IMR-90 (cell line): ENCODE data around the gene KRT76. TPM values are rescaled to one million over a fixed set of nuclear protein-coding genes. Genes with fewer than 3 reads are reported as not detected.

ENCODE experiments used
- ATAC-seq: fragments of 200-7000 bp; cut with Tn5 transposase; 2 replicates; pipeline ENCODE4 v1.9.1; 2020; ENCODE audit warnings: low read depth, mild to moderate bottlenecking, moderate library complexity
- BruUV-seq: library from RNA; stranded (reverse); fragments of 400-500 nt; replicated peaks from 2 replicates; lab custom pipeline; 2021; lab: Mats Ljungman, UMichigan
- CTCF ChIA-PET: fragments of 300-600 bp; formaldehyde crosslinking; extraction: SDS; loops from one replicate; lab custom pipeline; 2021; ENCODE audit warnings: antibody characterized with exemption; lab: Yijun Ruan, JAX
- POLR2A ChIA-PET: fragments of 300-600 bp; sonication (Branson Sonifier 250); formaldehyde crosslinking; loops from one replicate; lab custom pipeline; 2022; ENCODE audit warnings: antibody characterized with exemption; ENCODE audit not compliant: unreplicated experiment; lab: Charles Lee
- DNase-seq: peaks from one replicate; pipeline ENCODE4 v3.0.0; 2013
- H2AFZ ChIP-seq: replicated peaks from 2 replicates; pipeline ENCODE3; 2013; ENCODE audit warnings: low read length, mild to moderate bottlenecking; ENCODE audit not compliant: poor library complexity
- H2AK5ac ChIP-seq: 2 replicates; pipeline ENCODE4 v1.6.1; 2013; ENCODE audit warnings: low read depth, low read length, inconsistent platforms
- H2AK9ac ChIP-seq: replicated peaks from 2 replicates; pipeline ENCODE3; 2013; ENCODE audit warnings: mild to moderate bottlenecking, low read depth, low read length, moderate library complexity; ENCODE audit not compliant: poor library complexity
- H2BK120ac ChIP-seq: 2 replicates; pipeline ENCODE4 v1.6.1; 2013; ENCODE audit warnings: low read depth, low read length, inconsistent platforms
- H2BK15ac ChIP-seq: 3 replicates; pipeline ENCODE4 v1.6.1; 2013; ENCODE audit warnings: low read depth, low read length, inconsistent platforms
- H2BK20ac ChIP-seq: 2 replicates; pipeline ENCODE4 v1.6.1; 2013; ENCODE audit warnings: low read depth, mild to moderate bottlenecking, inconsistent platforms, low read length, moderate library complexity
- H2BK5ac ChIP-seq: 2 replicates; pipeline ENCODE4 v1.6.1; 2013; ENCODE audit warnings: mild to moderate bottlenecking, low read depth, low read length, inconsistent platforms; ENCODE audit not compliant: poor library complexity, severe bottlenecking
- H3K14ac ChIP-seq: replicated peaks from 2 replicates; pipeline ENCODE4 v1.6.1; 2013; ENCODE audit warnings: low read depth, low read length, inconsistent platforms
- H3K18ac ChIP-seq: 2 replicates; pipeline ENCODE4 v1.6.1; 2013; ENCODE audit warnings: low read depth, low read length, control low read depth
- H3K23ac ChIP-seq: 2 replicates; pipeline ENCODE4 v1.6.1; 2013; ENCODE audit warnings: low read depth, low read length, inconsistent platforms
- H3K27ac ChIP-seq: 2 replicates; pipeline ENCODE4 v1.5.1; 2013; ENCODE audit warnings: mild to moderate bottlenecking, control low read depth, low read length; ENCODE audit not compliant: insufficient read depth
- H3K27me3 ChIP-seq: 2 replicates; pipeline ENCODE4 v1.6.1; 2013; ENCODE audit warnings: low read length; ENCODE audit not compliant: control insufficient read depth, insufficient read depth
- H3K36me3 ChIP-seq: 2 replicates; pipeline ENCODE4 v1.6.1; 2013; ENCODE audit warnings: low read length, mixed read lengths; ENCODE audit not compliant: control insufficient read depth, insufficient read depth
- H3K4ac ChIP-seq: 2 replicates; pipeline ENCODE4 v1.6.1; 2013; ENCODE audit warnings: low read depth, low read length, inconsistent platforms
- H3K4me1 ChIP-seq: 2 replicates; pipeline ENCODE4 v1.6.1; 2013; ENCODE audit warnings: low read length, mixed read lengths; ENCODE audit not compliant: control insufficient read depth, insufficient read depth
- H3K4me2 ChIP-seq: 2 replicates; pipeline ENCODE4 v1.6.1; 2013; ENCODE audit warnings: low read depth, mild to moderate bottlenecking, control low read depth, low read length, moderate library complexity
- H3K4me3 ChIP-seq: 2 replicates; pipeline ENCODE4 v1.5.1; 2013; ENCODE audit warnings: low read depth, mild to moderate bottlenecking, control low read depth, low read length, moderate library complexity; ENCODE audit not compliant: insufficient read depth
- H3K56ac ChIP-seq: 2 replicates; pipeline ENCODE4 v1.6.1; 2013; ENCODE audit warnings: low read length, inconsistent platforms; ENCODE audit not compliant: insufficient read depth; ENCODE audit errors: extremely low read depth
- H3K79me1 ChIP-seq, 2 experiments: 2 replicates each; pipeline ENCODE4 v1.6.1; 2013; ENCODE audit warnings: low read length in 2 of 2, inconsistent platforms in 1 of 2, low read depth in 1 of 2
- H3K9ac ChIP-seq: 2 replicates; pipeline ENCODE4 v1.6.1; 2013; ENCODE audit warnings: low read depth, low read length, control low read depth
- H3K9me1 ChIP-seq: 2 replicates; pipeline ENCODE4 v1.6.1; 2013; ENCODE audit warnings: low read length, inconsistent platforms; ENCODE audit not compliant: insufficient read depth
- H3K9me3 ChIP-seq: 2 replicates; pipeline ENCODE4 v1.6.1; 2013; ENCODE audit warnings: low read length; ENCODE audit not compliant: control insufficient read depth, insufficient read depth
- H4K20me1 ChIP-seq: 2 replicates; pipeline ENCODE4 v1.6.1; 2013; ENCODE audit warnings: low read length, inconsistent platforms; ENCODE audit not compliant: insufficient read depth
- H4K5ac ChIP-seq: 2 replicates; pipeline ENCODE4 v1.6.1; 2013; ENCODE audit warnings: mild to moderate bottlenecking, low read depth, low read length, control low read depth
- H4K8ac ChIP-seq, 2 experiments: 2 replicates each; pipeline ENCODE4 v1.6.1; 2013; ENCODE audit warnings: low read depth in 2 of 2, low read length in 2 of 2, control low read depth in 1 of 2, inconsistent platforms in 1 of 2
- H4K91ac ChIP-seq: 2 replicates; pipeline ENCODE4 v1.6.1; 2013; ENCODE audit warnings: low read depth, low read length, inconsistent platforms; ENCODE audit not compliant: insufficient read depth
- BHLHE40 ChIP-seq: fragments of 150-350 bp; IDR thresholded peaks from 2 replicates; pipeline ENCODE4 v1.6.1; 2016; ENCODE audit warnings: mild to moderate bottlenecking, low read depth, low read length
- CEBPB ChIP-seq: IDR thresholded peaks from 2 replicates; pipeline ENCODE4 v1.6.1; 2012; ENCODE audit warnings: low read depth, low read length, improper control_type of control experiment
- CHD1 ChIP-seq: IDR thresholded peaks from 2 replicates; pipeline ENCODE4 v1.6.1; 2012; ENCODE audit warnings: low read depth, low read length, improper control_type of control experiment
- CTCF ChIP-seq: conservative IDR thresholded peaks from 2 replicates; pipeline ENCODE4 v1.5.1; 2012; ENCODE audit warnings: mild to moderate bottlenecking, low read depth, low read length, improper control_type of control experiment
- FOS ChIP-seq: fragments of 150-350 bp; IDR thresholded peaks from 2 replicates; pipeline ENCODE4 v1.6.1; 2016; ENCODE audit warnings: low read depth, low read length
- MAFK ChIP-seq: IDR thresholded peaks from 2 replicates; pipeline ENCODE4 v1.6.1; 2012; ENCODE audit warnings: low read depth, low read length, improper control_type of control experiment
- MAZ ChIP-seq: IDR thresholded peaks from 2 replicates; pipeline ENCODE4 v1.6.1; 2012; ENCODE audit warnings: low read depth, mild to moderate bottlenecking, low read length, improper control_type of control experiment, moderate library complexity, borderline replicate concordance
- NFE2L2 ChIP-seq: fragments of 150-350 bp; IDR thresholded peaks from 2 replicates; pipeline ENCODE4 v1.6.1; 2016; ENCODE audit warnings: low read depth, mild to moderate bottlenecking, low read length
- POLR2A ChIP-seq: IDR thresholded peaks from 2 replicates; pipeline ENCODE4 v1.6.1; 2012; ENCODE audit warnings: mild to moderate bottlenecking, low read depth, low read length
- RAD21 ChIP-seq: IDR thresholded peaks from 2 replicates; pipeline ENCODE4 v1.6.1; 2012; ENCODE audit warnings: low read length, improper control_type of control experiment
- RCOR1 ChIP-seq: IDR thresholded peaks from 2 replicates; pipeline ENCODE4 v1.6.1; 2012; ENCODE audit warnings: mild to moderate bottlenecking, low read length, improper control_type of control experiment; ENCODE audit not compliant: insufficient replicate concordance
- RFX5 ChIP-seq: IDR thresholded peaks from 2 replicates; pipeline ENCODE4 v1.8.0; 2012; ENCODE audit warnings: low read depth, mild to moderate bottlenecking, low read length, moderate library complexity
- SMC3 ChIP-seq: fragments of 150-350 bp; IDR thresholded peaks from 2 replicates; pipeline ENCODE4 v1.6.1; 2016; ENCODE audit warnings: low read depth, mild to moderate bottlenecking, antibody characterized with exemption, low read length, moderate library complexity
- WGBS, 2 experiments: methylation state at CpG; one replicate each; pipeline versions ENCODE4 v1.1.5 to v1.1.7; 2013; ENCODE audit warnings: missing lambda C conversion rate in 2 of 2; ENCODE audit not compliant: insufficient read length in 1 of 2; ENCODE audit errors: extremely low coverage in 2 of 2; 5-methylcytosine and 5-hydroxymethylcytosine counted together
- dilution Hi-C: fragments of 300-500 bp; cut with HindIII; formaldehyde crosslinking; loops from one replicate; pipeline ENCODE4 v1.14.3; 2018; ENCODE audit warnings: low sequenced_read_pairs; ENCODE audit not compliant: unreplicated experiment
- in situ Hi-C: fragments of 300-500 bp; cut with MboI; formaldehyde crosslinking; loops from 3 replicates; pipeline ENCODE4 v1.14.3; 2019; ENCODE audit warnings: low sequenced_read_pairs, inconsistent platforms, mixed read lengths
- intact Hi-C: fragments of 100-400 bp; cut with micrococcal nuclease; formaldehyde crosslinking; loops from 2 replicates; pipeline ENCODE4 v1.10.0; 2022
- polyA plus RNA-seq, 3 experiments: library from polyadenylated mRNA; depleted of rRNA; stranded (reverse); fragments of >200 nt; gene quantifications; 2 replicates each; pipeline ENCODE4 v1.2.3, GENCODE V29; 2012; ENCODE audit warnings: low replicate concordance in 1 of 3
- total RNA-seq: library from RNA; depleted of rRNA; stranded (reverse); fragments of >200 nt; gene quantifications from 2 replicates; pipeline ENCODE4 v1.2.3, GENCODE V29; 2012
- TF ChIP-seq, protein P1 (sequence below): fragments of 150-350 bp; IDR thresholded peaks from 2 replicates; pipeline ENCODE4 v1.6.1; 2017; ENCODE audit warnings: mild to moderate bottlenecking, antibody characterized with exemption, low read length, low read depth
- TF ChIP-seq, protein P2 (sequence below): fragments of 150-350 bp; IDR thresholded peaks from 2 replicates; pipeline ENCODE4 v1.6.1; 2016; ENCODE audit warnings: low read depth, mild to moderate bottlenecking, low read length, moderate library complexity, borderline replicate concordance

Gene KRT76
- total and polyA plus RNA-seq, 2 of the 4 experiments (the other 2 are of a cell fraction): not detected

DNA sequence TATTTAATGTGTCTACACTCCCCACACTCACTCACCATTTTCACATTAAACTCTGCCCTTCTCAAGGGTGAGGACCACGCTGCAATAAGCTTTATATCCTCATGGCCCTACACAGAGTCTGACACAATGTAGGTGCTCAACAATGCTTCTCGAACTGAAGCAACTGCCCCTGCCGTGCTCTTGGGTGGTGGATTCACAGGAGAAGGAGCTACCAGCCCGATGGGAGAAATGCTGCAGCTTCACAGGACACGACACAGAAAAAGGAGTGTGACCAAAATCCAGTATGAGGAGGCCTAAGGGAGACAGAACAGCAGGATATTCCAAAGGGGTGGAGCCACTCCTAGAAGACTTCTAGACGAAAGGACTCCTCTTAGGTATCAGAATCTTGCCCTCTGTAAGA lies 25.3 kb upstream of the KRT76 start:
- H4K5ac ChIP-seq: no peak overlapping the region
- dilution Hi-C loops: no loop called here
- H3K4ac ChIP-seq: no peak overlapping the region
- no peak overlapping the region for H2AK9ac ChIP-seq
- H2BK20ac ChIP-seq: no peak overlapping the region
- H3K14ac ChIP-seq: no peak overlapping the region
- in situ Hi-C loops: no loop called here
- ATAC-seq: no peak
- intact Hi-C loops: no loop called here
- H2BK15ac ChIP-seq: no peak overlapping the region
- no peak overlapping the region for H4K91ac ChIP-seq
- no peak for DNase-seq
- H3K9me1 ChIP-seq: peaks cover 3% of the 10 kb centered on the region; the same call in 1 of the 2 replicates
- H3K79me1 ChIP-seq: no peaks in the 10 kb centered on the region
- no peak overlapping the region for H3K4me2 ChIP-seq
- no peak for TF ChIP-seq CTCF
- TF ChIP-seq MAFK: no peak
- TF ChIP-seq MAZ: no peak
- TF ChIP-seq POLR2A: no peak
- no peak for TF ChIP-seq RAD21
- TF ChIP-seq RCOR1: no peak
- TF ChIP-seq CHD1: no peak
- TF ChIP-seq, protein P1, sequence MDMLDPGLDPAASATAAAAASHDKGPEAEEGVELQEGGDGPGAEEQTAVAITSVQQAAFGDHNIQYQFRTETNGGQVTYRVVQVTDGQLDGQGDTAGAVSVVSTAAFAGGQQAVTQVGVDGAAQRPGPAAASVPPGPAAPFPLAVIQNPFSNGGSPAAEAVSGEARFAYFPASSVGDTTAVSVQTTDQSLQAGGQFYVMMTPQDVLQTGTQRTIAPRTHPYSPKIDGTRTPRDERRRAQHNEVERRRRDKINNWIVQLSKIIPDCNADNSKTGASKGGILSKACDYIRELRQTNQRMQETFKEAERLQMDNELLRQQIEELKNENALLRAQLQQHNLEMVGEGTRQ: no peak
- TF ChIP-seq BHLHE40: no peak
- TF ChIP-seq FOS: no peak
- TF ChIP-seq, protein P2, sequence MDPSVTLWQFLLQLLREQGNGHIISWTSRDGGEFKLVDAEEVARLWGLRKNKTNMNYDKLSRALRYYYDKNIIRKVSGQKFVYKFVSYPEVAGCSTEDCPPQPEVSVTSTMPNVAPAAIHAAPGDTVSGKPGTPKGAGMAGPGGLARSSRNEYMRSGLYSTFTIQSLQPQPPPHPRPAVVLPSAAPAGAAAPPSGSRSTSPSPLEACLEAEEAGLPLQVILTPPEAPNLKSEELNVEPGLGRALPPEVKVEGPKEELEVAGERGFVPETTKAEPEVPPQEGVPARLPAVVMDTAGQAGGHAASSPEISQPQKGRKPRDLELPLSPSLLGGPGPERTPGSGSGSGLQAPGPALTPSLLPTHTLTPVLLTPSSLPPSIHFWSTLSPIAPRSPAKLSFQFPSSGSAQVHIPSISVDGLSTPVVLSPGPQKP: no peak
- no peak for TF ChIP-seq NFE2L2
- no peak for TF ChIP-seq CEBPB
- TF ChIP-seq RFX5: no peak
- TF ChIP-seq SMC3: no peak
- H3K27ac ChIP-seq: no peak overlapping the region
- no peaks in the 10 kb centered on the region for H3K9me3 ChIP-seq
- no peak overlapping the region for H3K23ac ChIP-seq
- no peak overlapping the region for H3K56ac ChIP-seq
- ChIA-PET POLR2A (no interaction called here), CTCF (no interaction called here)
- no peak overlapping the region for H2AFZ ChIP-seq
- H3K27me3 ChIP-seq: peaks cover 21% of the 10 kb centered on the region
- H3K4me1 ChIP-seq: no peaks in the 10 kb centered on the region
- no peak overlapping the region for H4K8ac ChIP-seq
- H2AK5ac ChIP-seq: no peak overlapping the region
- H3K4me3 ChIP-seq: no peak overlapping the region
- no peak overlapping the region for H2BK5ac ChIP-seq
- no peaks in the 10 kb centered on the region for H3K36me3 ChIP-seq
- BruUV-seq: no TSS peak
- no peak overlapping the region for H3K9ac ChIP-seq
- no peaks in the 10 kb centered on the region; the same call in 1 of the 2 replicates for H4K20me1 ChIP-seq
- no peak overlapping the region for H2BK120ac ChIP-seq
- H3K18ac ChIP-seq: no peak overlapping the region
- WGBS, 2 experiments: 18% methylated on average over 2 of the region's 6 CpGs; no CpG with 5 or more reads in 1 of the 2 experiments
